22Rv1 (cell line): ENCODE data around the gene KLRD1.

Experiments
- CTCF ChIP-seq: fragments of 450-650 bp; IDR thresholded peaks from 2 replicates; pipeline ENCODE4 v1.5.1; 2017; ENCODE audit warnings: mild to moderate bottlenecking
- ZFX ChIP-seq: fragments of 450-650 bp; IDR thresholded peaks from 2 replicates; pipeline ENCODE4 v1.6.1; 2017; ENCODE audit warnings: antibody characterized with exemption, borderline replicate concordance

GRCh38 chr12:10310926-10311720 is 3.5 kb downstream of the KLRD1 start:
- TF ChIP-seq CTCF = no peak
- TF ChIP-seq ZFX = no peak
